CD14-positive monocyte (primary cell): ENCODE data around the gene KRT79. TPM values are rescaled to one million over a fixed set of nuclear protein-coding genes. Genes with fewer than 3 reads are reported as not detected.

ENCODE experiments used
- DNase-seq, 3 donors: peaks; one replicate each; pipeline ENCODE4 v3.0.0-alpha.2; 2011 to 2022
- H2AFZ ChIP-seq: 2 replicates; pipeline ENCODE4 v1.6.0; 2012; ENCODE audit warnings: mild to moderate bottlenecking, low read depth, low read length, inconsistent platforms; ENCODE audit not compliant: insufficient read depth, poor library complexity, severe bottlenecking
- H3K27ac ChIP-seq, 2 donors: 1 replicate in 1 of 2; 2 replicates in 1 of 2; pipeline ENCODE4 v1.5.1; 2012 to 2013; ENCODE audit warnings: low read length in 2 of 2, control low read depth in 1 of 2, inconsistent platforms in 1 of 2, low read depth in 1 of 2, mild to moderate bottlenecking in 1 of 2
- H3K27me3 ChIP-seq, 2 donors: one replicate each; pipeline versions ENCODE4 v1.6.0 to v1.6.1; 2011 to 2013; ENCODE audit warnings: low read length in 2 of 2; ENCODE audit not compliant: control insufficient read depth in 2 of 2, insufficient read depth in 2 of 2
- H3K36me3 ChIP-seq, 2 donors: replicated peaks in 1 of 2; 1 replicate in 1 of 2; 2 replicates in 1 of 2; pipeline versions ENCODE4 v1.5.1 to v1.6.1; 2012 to 2013; ENCODE audit warnings: low read length in 2 of 2, control low read depth in 1 of 2, inconsistent platforms in 1 of 2, mild to moderate bottlenecking in 1 of 2; ENCODE audit not compliant: insufficient read depth in 2 of 2, control insufficient read depth in 1 of 2
- H3K4me1 ChIP-seq, 2 donors: 1 replicate in 1 of 2; 2 replicates in 1 of 2; pipeline versions ENCODE4 v1.5.1 to v1.6.1; 2012 to 2013; ENCODE audit warnings: low read length in 2 of 2, control low read depth in 1 of 2, inconsistent platforms in 1 of 2, mild to moderate bottlenecking in 1 of 2, moderate library complexity in 1 of 2; ENCODE audit not compliant: insufficient read depth in 2 of 2, control insufficient read depth in 1 of 2
- H3K4me2 ChIP-seq: replicated peaks from 2 replicates; pipeline ENCODE3; 2012; ENCODE audit warnings: low read length, moderate library complexity, mild to moderate bottlenecking; ENCODE audit not compliant: poor library complexity, severe bottlenecking; ENCODE audit errors: extremely low read depth
- H3K4me3 ChIP-seq, 3 experiments: fragments of 200-600 bp in 1 of 3; sonication (generic) in 1 of 3; replicated peaks in 1 of 3; 1 replicate in 2 of 3; 2 replicates in 1 of 3; pipeline ENCODE4 v1.5.1; 2011 to 2013; ENCODE audit warnings: low read length in 3 of 3, mild to moderate bottlenecking in 3 of 3, control low read depth in 2 of 3, low read depth in 2 of 3, inconsistent platforms in 1 of 3, moderate library complexity in 1 of 3
- H3K79me2 ChIP-seq: 2 replicates; pipeline ENCODE4 v1.6.0; 2012; ENCODE audit warnings: mild to moderate bottlenecking, control low read depth, inconsistent platforms, low read length, moderate library complexity; ENCODE audit not compliant: insufficient read depth
- H3K9ac ChIP-seq: 2 replicates; pipeline ENCODE4 v1.6.0; 2017; ENCODE audit warnings: low read length, mild to moderate bottlenecking; ENCODE audit not compliant: insufficient read depth, poor library complexity, severe bottlenecking
- H3K9me3 ChIP-seq, 2 donors: replicated peaks in 1 of 2; 1 replicate in 1 of 2; 2 replicates in 1 of 2; pipeline versions ENCODE4 v1.5.1 to v1.6.1; 2012 to 2013; ENCODE audit warnings: low read length in 2 of 2, control low read depth in 1 of 2; ENCODE audit not compliant: control insufficient read depth in 1 of 2, insufficient read depth in 1 of 2
- H4K20me1 ChIP-seq: 2 replicates; pipeline ENCODE4 v1.6.0; 2012; ENCODE audit warnings: mild to moderate bottlenecking, low read length, control low read depth, moderate library complexity; ENCODE audit not compliant: insufficient read depth
- H3K27ac Mint-ChIP-seq, 7 donors: one replicate each; pipeline ENCODE4 v1.8.0; 2020; ENCODE audit warnings: mild to moderate bottlenecking in 7 of 7, mixed read lengths in 7 of 7, moderate library complexity in 6 of 7, inconsistent platforms in 2 of 7
- H3K27me3 Mint-ChIP-seq, 3 donors: one replicate each; pipeline ENCODE4 v1.8.0; 2021 to 2022; ENCODE audit warnings: low read depth in 3 of 3, mild to moderate bottlenecking in 3 of 3, mixed read lengths in 3 of 3, moderate library complexity in 3 of 3, inconsistent platforms in 1 of 3
- H3K36me3 Mint-ChIP-seq, 2 donors: one replicate each; pipeline ENCODE4 v1.8.0; 2020; ENCODE audit warnings: mixed read lengths in 2 of 2, inconsistent platforms in 1 of 2, mild to moderate bottlenecking in 1 of 2
- H3K4me1 Mint-ChIP-seq: one replicate; pipeline ENCODE4 v1.8.0; 2020; ENCODE audit warnings: mild to moderate bottlenecking, mixed read lengths
- H3K4me3 Mint-ChIP-seq, 2 donors: one replicate each; pipeline ENCODE4 v1.8.0; 2020; ENCODE audit warnings: mild to moderate bottlenecking in 2 of 2, mixed read lengths in 2 of 2, moderate library complexity in 1 of 2
- H3K9me3 Mint-ChIP-seq, 7 donors: one replicate each; pipeline ENCODE4 v1.8.0; 2020 to 2022; ENCODE audit warnings: mixed read lengths in 7 of 7, mild to moderate bottlenecking in 6 of 7, moderate library complexity in 6 of 7, inconsistent platforms in 2 of 7
- CTCF ChIP-seq: fragments of 200-600 bp; IDR thresholded peaks from one replicate; pipeline ENCODE4 v1.8.0; 2022; ENCODE audit warnings: antibody characterized with exemption, mild to moderate bottlenecking
- WGBS: methylation state at CpG from one replicate; pipeline ENCODE4 v1.1.5; 2013; ENCODE audit warnings: missing lambda C conversion rate; ENCODE audit not compliant: insufficient coverage; 5-methylcytosine and 5-hydroxymethylcytosine counted together
- intact Hi-C, 2 donors: fragments of 100-400 bp; cut with micrococcal nuclease; formaldehyde crosslinking; loops; one replicate each; pipeline versions ENCODE4 v1.15.0 to v1.15.1; 2023
- polyA plus RNA-seq, 3 donors: library from polyadenylated mRNA; depleted of rRNA in 1 of 3; unstranded in 2 of 3; stranded (reverse) in 1 of 3; fragments of 300-500 nt in 2 of 3; fragments of >200 nt in 1 of 3; fragmentation: Illumina TruSeq in 2 of 3; gene quantifications; 1 replicate in 2 of 3; 2 replicates in 1 of 3; pipeline ENCODE4 v1.2.3, GENCODE V29; 2012 to 2021

Gene KRT79
- polyA plus RNA-seq, 3 donors, result not detected

GRCh38 chr12:52798671-52799504, 35.2 kb downstream of the KRT79 start:
- no peak overlapping the region for H3K9ac ChIP-seq
- WGBS, result 92% methylated on average over 2 of the region's 7 CpGs
- no peaks in the 10 kb centered on the region for H3K36me3 ChIP-seq
- Mint-ChIP-seq H3K4me3 (no peak overlapping the region), H3K27ac (no peak overlapping the region), H3K9me3 (peaks cover 0 to 2% (median 0%) of the 10 kb centered on the region in 7 donors), H3K36me3 (no peaks in the 10 kb centered on the region), H3K27me3 (peaks cover 7 to 9% (median 9%) of the 10 kb centered on the region in 3 donors), H3K4me1 (no peaks in the 10 kb centered on the region)
- H3K4me1 ChIP-seq, result no peaks in the 10 kb centered on the region
- no peaks in the 10 kb centered on the region for H3K27me3 ChIP-seq
- no peaks in the 10 kb centered on the region for H3K79me2 ChIP-seq
- H3K9me3 ChIP-seq, result no peaks in the 10 kb centered on the region
- no peak for TF ChIP-seq CTCF
- no peak overlapping the region for H2AFZ ChIP-seq
- intact Hi-C loops, result no loop called here
- H3K4me3 ChIP-seq, result no peak overlapping the region
- no peak overlapping the region for H3K4me2 ChIP-seq
- no peaks in the 10 kb centered on the region for H4K20me1 ChIP-seq
- H3K27ac ChIP-seq, result no peak overlapping the region
- no peak for DNase-seq

- H3K9ac ChIP-seq, result no peak overlapping the region
- no peak overlapping the region for H3K4me2 ChIP-seq
- intact Hi-C loops, result no loop called here
- H3K4me1 Mint-ChIP-seq, result no peaks in the 10 kb centered on the region
- no peak overlapping the region for H3K4me3 ChIP-seq
- DNase-seq, result no peak
- no peaks in the 10 kb centered on the region for H3K27me3 ChIP-seq
- no peak overlapping the region for H3K27ac ChIP-seq
- H3K36me3 Mint-ChIP-seq, result no peaks in the 10 kb centered on the region
- 100% methylated on average over 2 of the region's 4 CpGs for WGBS
- no peaks in the 10 kb centered on the region for H3K36me3 ChIP-seq
- no peaks in the 10 kb centered on the region for H3K4me1 ChIP-seq
- H3K79me2 ChIP-seq, result no peaks in the 10 kb centered on the region
- peaks cover 5 to 9% (median 8%) of the 10 kb centered on the region in 3 donors for H3K27me3 Mint-ChIP-seq
- H3K4me3 Mint-ChIP-seq, result no peak overlapping the region
- no peak for TF ChIP-seq CTCF
- H2AFZ ChIP-seq, result no peak overlapping the region
- no peak overlapping the region for H3K27ac Mint-ChIP-seq
- no peaks in the 10 kb centered on the region for H4K20me1 ChIP-seq
- peaks cover 0 to 2% (median 0%) of the 10 kb centered on the region in 7 donors for H3K9me3 Mint-ChIP-seq
- no peaks in the 10 kb centered on the region for H3K9me3 ChIP-seq
Observed at GRCh38 chr12:52798003-52798670, 36.0 kb downstream of the KRT79 start.
